Upper lobe of left lung (tissue), 4 donors: ENCODE measurements around the gene SERPINB6.

ENCODE experiments used
- POLR2AphosphoS5 ChIP-seq, 2 donors: sonication (generic); formaldehyde crosslinking; IDR thresholded peaks; one replicate each; pipeline ENCODE4 v1.5.1; 2017; ENCODE audit warnings: antibody characterized with exemption in 2 of 2
- TF ChIP-seq, protein P1 (sequence below), 6 experiments: fragments of 450-650 bp in 4 of 6; fragments of 200-600 bp in 2 of 6; sonication (generic) in 2 of 6; IDR thresholded peaks; one replicate each; pipeline ENCODE4 v1.5.1; 2016 to 2019; ENCODE audit warnings: antibody characterized with exemption in 6 of 6

DNA sequence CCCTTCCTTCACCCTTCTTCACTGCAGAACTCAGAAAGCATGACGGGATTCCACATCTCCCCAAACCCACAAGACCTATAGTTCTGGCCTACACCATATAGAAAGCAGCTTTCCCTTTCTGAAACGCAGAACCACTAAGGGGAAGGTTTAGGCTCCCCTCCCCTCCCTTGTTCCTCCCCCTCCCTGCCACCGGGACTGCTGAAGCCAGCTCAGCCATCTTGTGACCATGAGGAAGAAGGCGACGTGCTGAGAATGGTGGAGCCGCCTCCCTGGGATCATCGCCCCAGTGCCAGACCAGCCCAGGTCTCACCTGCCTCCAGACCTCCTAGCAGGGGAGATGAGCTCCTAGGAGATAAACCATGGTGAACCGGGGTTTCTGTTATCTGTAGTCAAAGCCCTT is 19.6 kb downstream of the SERPINB6 start:
- TF ChIP-seq, protein P1, sequence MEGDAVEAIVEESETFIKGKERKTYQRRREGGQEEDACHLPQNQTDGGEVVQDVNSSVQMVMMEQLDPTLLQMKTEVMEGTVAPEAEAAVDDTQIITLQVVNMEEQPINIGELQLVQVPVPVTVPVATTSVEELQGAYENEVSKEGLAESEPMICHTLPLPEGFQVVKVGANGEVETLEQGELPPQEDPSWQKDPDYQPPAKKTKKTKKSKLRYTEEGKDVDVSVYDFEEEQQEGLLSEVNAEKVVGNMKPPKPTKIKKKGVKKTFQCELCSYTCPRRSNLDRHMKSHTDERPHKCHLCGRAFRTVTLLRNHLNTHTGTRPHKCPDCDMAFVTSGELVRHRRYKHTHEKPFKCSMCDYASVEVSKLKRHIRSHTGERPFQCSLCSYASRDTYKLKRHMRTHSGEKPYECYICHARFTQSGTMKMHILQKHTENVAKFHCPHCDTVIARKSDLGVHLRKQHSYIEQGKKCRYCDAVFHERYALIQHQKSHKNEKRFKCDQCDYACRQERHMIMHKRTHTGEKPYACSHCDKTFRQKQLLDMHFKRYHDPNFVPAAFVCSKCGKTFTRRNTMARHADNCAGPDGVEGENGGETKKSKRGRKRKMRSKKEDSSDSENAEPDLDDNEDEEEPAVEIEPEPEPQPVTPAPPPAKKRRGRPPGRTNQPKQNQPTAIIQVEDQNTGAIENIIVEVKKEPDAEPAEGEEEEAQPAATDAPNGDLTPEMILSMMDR (IDR thresholded peaks at IDR 0.05) = no peak
- TF ChIP-seq POLR2AphosphoS5 (IDR thresholded peaks at IDR 0.05) = no peak
